HG03439 (cell line): ENCODE measurements around the gene ACSF3.

ENCODE experiments used
- ATAC-seq: cut with Tn5 transposase; IDR thresholded peaks from one replicate; pipeline ENCODE4 v1.9.1; 2021; ENCODE audit warnings: mild to moderate bottlenecking, moderate library complexity; ENCODE audit not compliant: unreplicated experiment

Gene ACSF3

GRCh38 chr16:89094252-89094879 lies 714 bp downstream of the ACSF3 start:
- no peak for ATAC-seq

- no peak for ATAC-seq
These were observed 1.2 kb downstream of the ACSF3 start for GRCh38 chr16:89094880-89095258.

GRCh38 chr16:89095491-89095951 lies 1.9 kb downstream of the ACSF3 start:
- no peak for ATAC-seq

- ATAC-seq: no peak
These were observed 2.5 kb downstream of the ACSF3 start for GRCh38 chr16:89096042-89096717.

GRCh38 chr16:89096768-89097391 lies 3.2 kb downstream of the ACSF3 start:
- ATAC-seq: no peak

GRCh38 chr16:89097392-89097772 lies 3.7 kb downstream of the ACSF3 start:
- ATAC-seq: no peak

GRCh38 chr16:89098767-89099430 lies 5.2 kb downstream of the ACSF3 start:
- ATAC-seq: no peak

DNA sequence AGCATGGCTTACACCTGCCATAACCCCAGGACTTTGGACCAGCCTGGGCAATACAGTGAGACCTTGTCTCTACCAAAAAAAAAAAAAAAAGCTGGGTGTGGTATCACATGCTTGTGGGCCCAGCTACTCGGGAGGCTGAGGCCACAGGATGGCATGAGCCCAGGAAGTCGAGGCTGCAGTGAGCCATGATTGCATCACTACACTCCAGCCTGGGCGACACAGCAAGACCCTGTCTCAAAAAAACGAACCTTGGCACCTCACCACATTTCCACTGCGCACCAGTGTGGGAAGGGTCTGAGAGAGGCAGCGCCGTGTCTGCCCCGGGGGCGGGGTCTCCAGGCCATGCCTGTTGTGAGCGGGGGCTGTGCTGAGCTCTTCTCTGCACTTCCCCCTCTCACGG lies 6.3 kb downstream of the ACSF3 start:
- no peak for ATAC-seq

DNA sequence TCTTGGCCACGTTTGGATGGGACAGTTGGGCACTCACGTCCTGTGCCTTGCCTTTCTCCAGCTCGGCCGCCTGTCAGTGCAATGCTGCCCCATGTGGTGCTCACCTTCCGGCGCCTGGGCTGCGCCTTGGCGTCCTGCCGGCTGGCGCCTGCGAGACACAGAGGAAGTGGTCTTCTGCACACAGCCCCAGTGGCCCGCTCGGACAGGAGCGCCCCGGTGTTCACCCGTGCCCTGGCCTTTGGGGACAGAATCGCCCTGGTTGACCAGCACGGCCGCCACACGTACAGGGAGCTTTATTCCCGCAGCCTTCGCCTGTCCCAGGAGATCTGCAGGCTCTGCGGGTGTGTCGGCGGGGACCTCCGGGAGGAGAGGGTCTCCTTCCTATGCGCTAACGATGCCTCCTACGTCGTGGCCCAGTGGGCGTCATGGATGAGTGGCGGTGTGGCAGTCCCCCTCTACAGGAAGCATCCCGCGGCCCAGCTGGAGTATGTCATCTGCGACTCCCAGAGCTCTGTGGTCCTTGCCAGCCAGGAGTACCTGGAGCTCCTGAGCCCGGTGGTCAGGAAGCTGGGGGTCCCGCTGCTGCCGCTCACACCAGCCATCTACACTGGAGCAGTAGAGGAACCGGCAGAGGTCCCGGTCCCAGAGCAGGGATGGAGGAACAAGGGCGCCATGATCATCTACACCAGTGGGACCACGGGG lies 7.1 kb downstream of the ACSF3 start:
- no peak for ATAC-seq

DNA sequence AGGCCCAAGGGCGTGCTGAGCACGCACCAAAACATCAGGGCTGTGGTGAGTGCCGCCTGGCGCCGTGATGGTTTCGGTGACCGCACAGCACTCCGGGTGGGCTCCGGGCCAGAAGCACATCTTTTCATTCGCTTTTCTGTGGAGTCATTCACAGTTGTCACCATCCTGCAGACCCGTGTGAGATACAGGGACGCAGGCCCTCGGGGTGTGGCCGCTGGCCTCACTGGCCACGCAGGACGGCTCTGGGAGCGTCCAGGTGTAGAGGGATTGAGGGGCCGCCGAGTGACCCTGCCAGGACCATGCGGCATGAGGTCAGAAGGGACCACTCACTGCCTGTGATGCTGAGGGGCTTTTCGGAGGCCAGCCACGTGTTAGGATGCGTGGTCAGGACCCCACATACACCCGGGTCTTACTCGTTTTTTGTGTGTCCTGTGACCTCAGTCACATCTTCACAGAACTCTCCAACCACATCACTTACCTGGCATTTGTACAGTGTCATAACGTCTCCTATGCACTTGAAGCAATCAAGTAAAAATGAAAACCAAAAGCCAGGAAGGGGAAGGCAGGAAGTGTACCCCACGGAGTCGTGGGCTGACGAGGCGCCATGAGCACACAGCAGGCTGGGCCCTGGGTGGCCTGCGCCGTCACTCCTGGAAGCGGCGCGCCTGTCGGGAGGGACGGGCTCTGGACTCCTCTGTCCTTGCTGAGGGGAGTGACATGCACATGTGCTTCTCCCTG lies 7.8 kb downstream of the ACSF3 start:
- ATAC-seq: no peak

- ATAC-seq: no peak
These were observed 8.4 kb downstream of the ACSF3 start for GRCh38 chr16:89102041-89102471.

DNA sequence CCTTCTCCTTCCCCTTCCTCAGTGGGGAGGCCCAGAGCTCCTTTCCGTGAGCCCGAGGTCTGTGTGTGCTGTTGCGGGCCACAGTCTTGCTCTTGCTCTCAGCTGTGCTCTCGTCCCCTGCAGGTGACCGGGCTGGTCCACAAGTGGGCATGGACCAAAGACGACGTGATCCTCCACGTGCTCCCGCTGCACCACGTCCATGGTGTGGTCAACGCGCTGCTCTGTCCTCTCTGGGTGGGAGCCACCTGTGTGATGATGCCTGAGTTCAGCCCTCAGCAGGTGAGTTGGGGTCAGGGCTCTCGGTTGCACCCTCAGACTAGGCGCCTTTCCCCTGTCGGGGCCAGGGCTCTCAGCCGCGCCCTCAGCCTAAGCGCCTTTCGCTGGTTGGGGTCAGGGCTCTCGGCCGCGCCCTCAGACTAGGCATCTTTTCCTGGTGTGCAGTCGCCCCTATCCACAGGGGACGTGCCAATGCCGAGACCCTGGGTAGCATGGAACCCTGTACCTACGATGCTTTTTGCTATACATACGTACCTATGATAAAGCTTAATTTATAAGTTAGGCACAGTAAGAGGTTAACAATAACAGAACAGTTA lies 8.9 kb downstream of the ACSF3 start:
- no peak for ATAC-seq

DNA sequence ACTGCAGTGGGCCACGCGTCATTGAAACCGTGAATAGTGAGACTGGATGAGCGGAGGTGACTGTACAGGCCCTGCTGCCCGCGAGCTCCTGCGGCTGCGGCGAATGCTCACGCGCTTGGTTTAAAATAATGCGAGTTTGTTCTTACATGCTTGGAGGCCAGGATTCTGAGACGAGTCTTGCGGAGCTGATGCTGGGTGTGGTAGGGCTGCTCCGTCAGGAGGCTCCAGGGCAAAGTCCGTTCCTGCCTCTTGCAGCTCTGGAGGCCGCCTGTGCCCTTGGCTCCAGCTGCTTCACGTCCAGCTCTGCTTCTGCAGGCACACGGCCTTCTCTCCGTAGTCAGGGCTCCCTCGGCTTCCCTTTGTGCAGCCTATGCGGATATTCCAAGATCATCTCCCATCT lies 9.5 kb downstream of the ACSF3 start:
- ATAC-seq: no peak

GRCh38 chr16:89103781-89104180 lies 10.1 kb downstream of the ACSF3 start:
- ATAC-seq: no peak

DNA sequence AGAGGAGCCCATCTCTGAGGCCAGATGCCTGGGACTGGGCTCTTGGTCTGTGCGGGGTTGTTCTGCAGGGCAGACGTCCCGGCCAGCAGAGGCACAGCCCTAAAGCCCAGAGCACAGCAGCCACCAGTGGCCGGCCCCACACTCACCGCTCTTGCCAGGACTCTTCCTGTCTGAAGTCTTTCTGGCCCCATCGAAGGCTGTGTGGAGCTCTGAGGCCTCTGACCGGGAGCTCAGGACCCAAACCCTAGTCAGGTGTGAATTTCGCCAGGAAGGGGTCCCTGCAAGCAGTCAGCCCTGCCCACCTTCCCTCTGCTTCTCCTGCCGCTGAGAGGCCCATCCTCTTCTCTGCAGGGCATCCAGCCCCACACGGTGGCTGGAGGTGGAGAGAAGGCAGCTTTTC lies 10.7 kb downstream of the ACSF3 start:
- no peak for ATAC-seq

- no peak for ATAC-seq
These were observed 11.4 kb downstream of the ACSF3 start for GRCh38 chr16:89104930-89105571.

DNA sequence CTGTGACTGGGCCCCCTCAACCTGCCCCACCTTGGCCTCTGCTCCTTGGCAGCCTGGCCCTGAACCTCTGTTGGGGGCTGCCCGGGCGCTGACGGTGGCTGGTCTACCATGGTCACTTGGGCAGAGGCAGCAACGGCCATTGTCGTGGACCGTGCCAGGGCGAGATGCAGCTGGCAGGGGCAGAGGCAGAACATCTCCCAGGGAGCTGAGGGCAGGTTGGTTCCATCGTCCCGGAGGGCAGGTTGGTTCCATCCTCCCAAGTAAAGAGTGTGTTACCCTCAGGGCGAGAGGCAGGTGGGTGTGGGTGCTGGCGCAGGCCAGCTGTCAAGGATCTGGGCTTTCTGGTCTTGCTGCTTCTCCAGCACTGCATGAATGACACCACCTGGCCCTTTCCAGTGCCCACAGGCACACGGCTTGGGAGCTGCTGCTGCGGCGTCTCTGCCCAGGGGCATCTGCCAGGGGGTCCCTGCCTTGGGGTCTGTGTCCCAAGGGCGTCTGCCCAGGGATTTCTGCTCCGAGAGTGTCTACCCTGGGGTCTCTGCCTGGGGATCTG lies 12.0 kb downstream of the ACSF3 start:
- ATAC-seq: no peak

GRCh38 chr16:89106533-89107202 lies 13.0 kb downstream of the ACSF3 start:
- no peak for ATAC-seq

- no peak for ATAC-seq
These were observed 13.5 kb downstream of the ACSF3 start for GRCh38 chr16:89107203-89107582.
